ENCODE results near the gene BRICD5. TPM values are rescaled to one million over a fixed set of nuclear protein-coding genes. Genes with fewer than 3 reads are reported as not detected.

Gene BRICD5
- total RNA-seq, 4 donors from 2014 or later = 1.2 to 6.8 (median 5.7) TPM

DNA sequence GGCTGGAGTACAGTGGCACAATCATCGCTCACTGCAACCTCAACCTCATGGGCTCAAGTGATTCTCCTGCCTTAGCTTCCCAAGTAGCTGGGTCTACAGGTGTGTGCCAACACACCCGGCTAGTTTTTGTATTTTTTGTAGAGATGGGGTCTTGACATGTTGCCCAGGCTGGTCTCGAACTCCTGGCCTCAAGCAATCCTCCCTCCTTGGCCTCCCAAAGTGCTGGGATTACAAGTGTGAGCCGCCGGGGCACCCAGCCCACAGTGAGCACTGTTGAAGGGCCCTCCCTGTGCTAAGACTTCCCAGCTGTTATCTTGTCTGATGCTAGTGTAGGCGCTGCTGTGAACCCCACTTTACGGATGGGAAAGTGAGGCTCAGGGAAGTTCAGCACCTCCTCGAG, 22.3 kb downstream of the BRICD5 start:
- DNase-seq (ENCODE audit: extremely low spot score) = no peak
- 91% methylated on average over 7 of the region's 8 CpGs for WGBS
- Histone ChIP-seq H3K4me3 (no peak overlapping the region), H3K36me3 (no peaks in the 10 kb centered on the region), H3K27me3 (peaks cover 0 to 3% (median 0%) of the 10 kb centered on the region in 4 donors), H3K4me1 (no peaks in the 10 kb centered on the region), H3K27ac (replicated peaks in 1 of 4) (no peak overlapping the region), H3K9me3 (no peaks in the 10 kb centered on the region)
- TF ChIP-seq POLR2A (IDR thresholded peaks at IDR 0.05; ENCODE audit: low read depth) (no peak), EP300 (IDR thresholded peaks at IDR 0.05) (no peak), POLR2AphosphoS5 (IDR thresholded peaks at IDR 0.05) (no peak), CTCF (IDR thresholded peaks at IDR 0.05) (no peak)
- intact Hi-C loops (cut with DNase I) = no loop called here

GRCh38 chr16:2187212-2187611, 23.5 kb downstream of the BRICD5 start:
- no peaks in the 10 kb centered on the region for H3K9me3 ChIP-seq
- no peak for TF ChIP-seq POLR2A (IDR thresholded peaks at IDR 0.05; ENCODE audit: low read depth)
- no peak for TF ChIP-seq EP300 (IDR thresholded peaks at IDR 0.05)
- TF ChIP-seq POLR2AphosphoS5 (IDR thresholded peaks at IDR 0.05) = no peak
- no peak for TF ChIP-seq CTCF (IDR thresholded peaks at IDR 0.05)
- H3K27me3 ChIP-seq = no peaks in the 10 kb centered on the region
- H3K4me1 ChIP-seq = no peaks in the 10 kb centered on the region
- intact Hi-C loops (cut with DNase I) = no loop called here
- DNase-seq (ENCODE audit: extremely low spot score) = no peak
- no peaks in the 10 kb centered on the region for H3K36me3 ChIP-seq
- no peak overlapping the region for H3K27ac ChIP-seq (replicated peaks in 1 of 4)
- H3K4me3 ChIP-seq = no peak overlapping the region
- 83% methylated on average over 1 of the region's 17 CpGs for WGBS

- DNase-seq (ENCODE audit: extremely low spot score) = no peak
- intact Hi-C loops (cut with DNase I) = no loop called here
- Histone ChIP-seq H3K27ac (replicated peaks in 1 of 4) (no peak overlapping the region), H3K4me3 (no peak overlapping the region), H3K27me3 (no peaks in the 10 kb centered on the region), H3K4me1 (no peaks in the 10 kb centered on the region), H3K36me3 (no peaks in the 10 kb centered on the region), H3K9me3 (no peaks in the 10 kb centered on the region)
- TF ChIP-seq EP300 (IDR thresholded peaks at IDR 0.05) (no peak), CTCF (IDR thresholded peaks at IDR 0.05) (no peak), POLR2A (IDR thresholded peaks at IDR 0.05; ENCODE audit: low read depth) (no peak), POLR2AphosphoS5 (IDR thresholded peaks at IDR 0.05) (no peak)
- WGBS = 91% methylated on average over 10 of the region's 20 CpGs
These were observed 24.2 kb downstream of the BRICD5 start for GRCh38 chr16:2186505-2186904.

- no peaks in the 10 kb centered on the region for H3K9me3 ChIP-seq
- WGBS = 90% methylated on average over 13 of the region's 13 CpGs
- no peak overlapping the region for H3K27ac ChIP-seq (replicated peaks in 1 of 4)
- no peak for TF ChIP-seq CTCF (IDR thresholded peaks at IDR 0.05)
- no peak for TF ChIP-seq POLR2AphosphoS5 (IDR thresholded peaks at IDR 0.05)
- no peak for TF ChIP-seq POLR2A (IDR thresholded peaks at IDR 0.05; ENCODE audit: low read depth)
- no peak for TF ChIP-seq EP300 (IDR thresholded peaks at IDR 0.05)
- no peak for DNase-seq (ENCODE audit: extremely low spot score)
- no peaks in the 10 kb centered on the region for H3K4me1 ChIP-seq
- H3K27me3 ChIP-seq = no peaks in the 10 kb centered on the region
- no peak overlapping the region for H3K4me3 ChIP-seq
- no peaks in the 10 kb centered on the region for H3K36me3 ChIP-seq
- intact Hi-C loops (cut with DNase I) = no loop called here
These were observed 24.6 kb downstream of the BRICD5 start for GRCh38 chr16:2186064-2186463.

DNA sequence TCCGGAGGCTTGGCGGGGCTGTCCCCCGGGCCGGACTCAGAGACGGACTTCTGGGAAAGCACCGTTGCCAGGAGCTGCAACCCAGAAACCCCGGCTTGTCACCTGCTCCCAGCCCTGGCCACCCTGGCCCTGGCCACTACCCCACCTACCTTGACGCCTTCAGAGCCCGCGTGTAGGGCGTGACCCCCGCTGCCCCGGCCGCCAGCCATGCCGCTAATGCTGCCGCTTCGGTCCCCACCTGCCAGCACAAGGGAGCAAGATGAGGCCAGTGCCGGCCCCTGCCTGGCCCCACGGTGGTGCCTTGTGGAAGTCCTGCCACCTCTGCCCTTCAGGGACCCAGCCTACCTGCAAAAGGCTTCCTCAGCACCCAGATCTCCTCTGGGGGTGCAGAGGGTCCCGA, 25.7 kb downstream of the BRICD5 start:
- no peaks in the 10 kb centered on the region for H3K36me3 ChIP-seq
- no peak for TF ChIP-seq EP300 (IDR thresholded peaks at IDR 0.05)
- WGBS = 89% methylated on average over 15 of the region's 20 CpGs
- H3K4me3 ChIP-seq = no peak overlapping the region
- no peaks in the 10 kb centered on the region for H3K9me3 ChIP-seq
- H3K27me3 ChIP-seq = no peaks in the 10 kb centered on the region
- intact Hi-C loops (cut with DNase I) = no loop called here
- H3K27ac ChIP-seq (replicated peaks in 1 of 4) = no peak overlapping the region
- no peak for DNase-seq (ENCODE audit: extremely low spot score)
- H3K4me1 ChIP-seq = no peaks in the 10 kb centered on the region
